ENCODE measurements around the gene EEPD1.

DNA sequence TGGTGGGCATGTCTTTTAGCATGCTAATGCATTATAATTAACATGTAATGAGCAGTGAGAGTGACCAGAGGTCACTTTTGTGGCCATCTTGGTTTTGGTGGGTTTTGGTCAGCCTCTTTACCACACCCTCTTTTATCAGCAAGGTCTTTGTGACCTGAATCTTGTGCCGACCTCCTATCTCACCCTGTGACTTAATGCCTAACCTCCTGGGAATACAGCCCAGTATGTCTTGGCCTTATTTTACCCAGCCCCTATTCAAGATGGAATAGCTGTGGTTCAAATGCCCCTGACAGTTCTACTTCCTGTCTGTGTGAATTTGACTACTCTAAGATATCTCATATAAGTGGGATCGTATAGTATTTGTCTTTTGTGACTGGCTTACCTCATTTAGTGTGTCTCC, 85.1 kb downstream of the EEPD1 start:
- TF ChIP-seq, protein P1, sequence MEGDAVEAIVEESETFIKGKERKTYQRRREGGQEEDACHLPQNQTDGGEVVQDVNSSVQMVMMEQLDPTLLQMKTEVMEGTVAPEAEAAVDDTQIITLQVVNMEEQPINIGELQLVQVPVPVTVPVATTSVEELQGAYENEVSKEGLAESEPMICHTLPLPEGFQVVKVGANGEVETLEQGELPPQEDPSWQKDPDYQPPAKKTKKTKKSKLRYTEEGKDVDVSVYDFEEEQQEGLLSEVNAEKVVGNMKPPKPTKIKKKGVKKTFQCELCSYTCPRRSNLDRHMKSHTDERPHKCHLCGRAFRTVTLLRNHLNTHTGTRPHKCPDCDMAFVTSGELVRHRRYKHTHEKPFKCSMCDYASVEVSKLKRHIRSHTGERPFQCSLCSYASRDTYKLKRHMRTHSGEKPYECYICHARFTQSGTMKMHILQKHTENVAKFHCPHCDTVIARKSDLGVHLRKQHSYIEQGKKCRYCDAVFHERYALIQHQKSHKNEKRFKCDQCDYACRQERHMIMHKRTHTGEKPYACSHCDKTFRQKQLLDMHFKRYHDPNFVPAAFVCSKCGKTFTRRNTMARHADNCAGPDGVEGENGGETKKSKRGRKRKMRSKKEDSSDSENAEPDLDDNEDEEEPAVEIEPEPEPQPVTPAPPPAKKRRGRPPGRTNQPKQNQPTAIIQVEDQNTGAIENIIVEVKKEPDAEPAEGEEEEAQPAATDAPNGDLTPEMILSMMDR (IDR thresholded peaks at IDR 0.05) = no peak
- TF ChIP-seq POLR2A (IDR thresholded peaks at IDR 0.05) = no peak
